Measurements from ENCODE around the gene CAPN10. TPM values are rescaled to one million over a fixed set of nuclear protein-coding genes. Genes with fewer than 3 reads are reported as not detected.

Gene CAPN10
- total RNA-seq, 1 experiment from 2014 or later, result 5.7 TPM

- no peak for DNase-seq (ENCODE audit: low spot score)
Observed at GRCh38 chr2:240589375-240589774, 2.8 kb downstream of the CAPN10 start.

DNA sequence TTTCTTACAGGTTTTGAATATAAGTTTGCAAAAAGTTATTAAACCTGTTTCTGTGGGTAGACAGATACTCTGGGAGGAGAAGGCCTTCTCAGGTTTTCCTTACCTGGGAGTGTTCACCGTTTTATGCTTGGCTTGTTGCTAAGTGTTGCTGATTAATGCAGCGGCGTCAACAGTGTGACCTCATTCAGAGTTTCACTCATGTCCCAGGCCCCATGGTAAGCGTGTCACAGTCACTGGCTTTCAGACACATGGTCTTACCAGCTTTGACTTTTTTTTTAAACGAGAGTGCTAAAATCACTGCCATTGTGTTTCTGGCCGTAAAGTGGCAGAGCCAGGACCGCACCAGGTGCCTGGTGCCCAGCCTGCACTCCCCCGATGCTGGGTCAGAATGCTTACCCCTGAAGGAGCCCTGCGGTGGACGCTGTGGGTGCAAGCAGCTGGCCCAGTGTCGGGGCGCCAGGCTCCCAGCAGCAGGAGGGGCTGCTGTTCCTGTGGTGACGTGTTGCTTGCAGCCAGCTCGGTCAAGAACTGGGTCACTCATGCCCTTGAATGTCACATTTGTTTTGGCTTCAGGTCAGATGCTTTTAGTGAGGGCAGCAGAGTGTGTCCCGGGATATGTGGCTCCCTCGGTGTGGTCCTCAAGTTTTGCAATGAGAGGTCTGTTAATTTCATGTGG, 3.5 kb downstream of the CAPN10 start:
- no peak for DNase-seq (ENCODE audit: low spot score)

- no peak for DNase-seq (ENCODE audit: low spot score)
Observed at GRCh38 chr2:240590681-240591111, 4.2 kb downstream of the CAPN10 start.

DNA sequence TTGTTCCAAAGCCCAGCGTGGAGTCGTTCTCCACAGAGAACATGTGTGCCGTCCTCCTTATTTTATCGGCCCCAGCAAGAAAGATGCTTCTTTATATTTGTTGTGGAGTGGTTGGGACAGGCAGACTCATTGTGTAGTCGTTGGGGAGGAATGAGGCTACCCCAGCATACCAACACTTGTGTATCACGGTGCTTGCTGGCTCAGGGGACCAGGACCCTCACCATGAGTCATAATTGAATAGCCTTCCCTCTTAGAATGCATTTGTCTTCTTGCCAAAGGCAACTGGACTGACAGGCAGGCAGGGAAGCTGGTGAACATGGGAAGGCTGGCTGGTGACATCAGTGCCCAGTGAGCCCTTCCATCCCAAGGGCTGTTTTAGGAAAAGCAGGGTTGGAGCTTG, 4.7 kb downstream of the CAPN10 start:
- DNase-seq (ENCODE audit: low spot score), result no peak

DNA sequence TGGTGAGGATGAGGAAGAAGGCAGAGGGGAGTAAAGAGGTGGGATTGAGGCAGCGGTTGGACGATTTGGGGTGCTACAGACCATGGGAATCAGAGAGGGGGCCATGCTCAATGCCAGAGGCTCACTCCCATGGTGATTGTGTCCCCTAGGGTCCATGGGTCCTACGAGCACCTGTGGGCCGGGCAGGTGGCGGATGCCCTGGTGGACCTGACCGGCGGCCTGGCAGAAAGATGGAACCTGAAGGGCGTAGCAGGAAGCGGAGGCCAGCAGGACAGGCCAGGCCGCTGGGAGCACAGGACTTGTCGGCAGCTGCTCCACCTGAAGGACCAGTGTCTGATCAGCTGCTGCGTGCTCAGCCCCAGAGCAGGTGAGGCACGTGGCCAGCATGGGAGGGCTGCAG, 5.2 kb downstream of the CAPN10 start:
- no peak for DNase-seq (ENCODE audit: low spot score)

GRCh38 chr2:240593026-240593702, 6.6 kb downstream of the CAPN10 start:
- no peak for DNase-seq (ENCODE audit: low spot score)

- DNase-seq (ENCODE audit: low spot score), result no peak
Observed at GRCh38 chr2:240593703-240594451, 7.3 kb downstream of the CAPN10 start.

DNA sequence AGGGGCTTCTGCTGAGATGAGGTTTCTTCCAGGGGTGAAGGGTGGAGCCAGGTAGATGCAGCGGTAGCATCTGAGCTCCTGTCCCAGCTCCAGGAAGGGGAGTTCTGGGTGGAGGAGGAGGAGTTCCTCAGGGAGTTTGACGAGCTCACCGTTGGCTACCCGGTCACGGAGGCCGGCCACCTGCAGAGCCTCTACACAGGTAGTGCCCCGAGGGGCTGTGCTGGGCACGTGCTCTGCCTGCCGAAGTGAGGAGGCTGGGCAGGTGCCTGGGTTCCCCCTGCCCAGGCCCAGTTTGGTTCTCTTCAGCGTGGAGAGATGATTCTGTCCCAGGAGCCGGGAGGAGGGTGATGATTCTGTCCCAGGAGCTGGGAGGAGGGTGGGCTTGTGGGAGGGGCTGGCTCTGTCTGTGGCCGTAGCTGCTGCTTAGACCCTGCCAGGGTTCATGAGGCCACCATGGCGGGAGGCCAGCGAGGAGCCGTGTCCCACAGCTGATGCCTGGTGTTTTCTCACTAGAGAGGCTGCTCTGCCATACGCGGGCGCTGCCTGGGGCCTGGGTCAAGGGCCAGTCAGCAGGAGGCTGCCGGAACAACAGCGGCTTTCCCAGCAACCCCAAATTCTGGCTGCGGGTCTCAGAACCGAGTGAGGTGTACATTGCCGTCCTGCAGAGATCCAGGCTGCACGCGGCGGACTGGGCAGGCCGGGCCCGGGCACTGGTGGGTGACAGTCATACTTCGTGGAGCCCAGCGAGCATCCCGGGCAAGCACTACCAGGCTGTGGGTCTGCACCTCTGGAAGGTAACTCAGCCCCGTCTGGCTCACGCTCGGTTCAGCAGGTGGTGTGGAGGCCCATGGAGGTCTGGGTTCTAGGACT, 8.2 kb downstream of the CAPN10 start:
- no peak for DNase-seq (ENCODE audit: low spot score)

DNA sequence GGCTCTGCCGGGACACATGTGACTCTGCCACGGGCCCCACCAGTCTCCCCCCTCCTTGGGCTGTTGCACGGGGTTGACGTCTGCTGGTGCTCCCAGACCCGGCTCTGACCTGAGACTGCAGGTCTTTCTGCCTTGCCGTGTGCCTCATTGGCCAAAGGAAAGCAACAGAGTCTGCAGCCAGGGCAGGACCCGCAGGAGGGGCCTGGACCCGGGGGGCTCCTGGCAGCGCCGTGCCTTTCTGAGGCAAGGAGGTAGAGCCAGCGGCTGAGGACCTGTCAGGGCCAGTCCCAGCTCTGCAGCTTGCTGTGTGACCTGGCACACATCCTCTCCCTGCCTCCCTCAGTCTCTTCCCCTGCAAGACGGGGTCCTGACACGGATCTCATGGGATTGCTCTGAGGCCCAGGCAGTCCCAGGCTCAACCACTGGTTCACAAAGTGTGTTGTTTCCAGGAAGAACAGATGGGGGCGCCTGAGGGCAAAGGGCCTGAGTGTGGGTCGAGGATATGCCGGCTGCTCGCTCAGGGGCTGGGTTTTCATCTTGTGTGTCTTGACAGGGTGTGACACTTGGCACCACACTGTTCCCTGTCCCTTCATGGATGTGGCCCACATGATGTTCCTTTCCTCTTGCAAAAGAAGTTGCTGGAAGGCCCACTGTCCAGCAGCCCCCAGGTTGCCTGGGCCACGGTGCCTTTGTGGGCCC, 9.0 kb downstream of the CAPN10 start:
- no peak for DNase-seq (ENCODE audit: low spot score)

DNA sequence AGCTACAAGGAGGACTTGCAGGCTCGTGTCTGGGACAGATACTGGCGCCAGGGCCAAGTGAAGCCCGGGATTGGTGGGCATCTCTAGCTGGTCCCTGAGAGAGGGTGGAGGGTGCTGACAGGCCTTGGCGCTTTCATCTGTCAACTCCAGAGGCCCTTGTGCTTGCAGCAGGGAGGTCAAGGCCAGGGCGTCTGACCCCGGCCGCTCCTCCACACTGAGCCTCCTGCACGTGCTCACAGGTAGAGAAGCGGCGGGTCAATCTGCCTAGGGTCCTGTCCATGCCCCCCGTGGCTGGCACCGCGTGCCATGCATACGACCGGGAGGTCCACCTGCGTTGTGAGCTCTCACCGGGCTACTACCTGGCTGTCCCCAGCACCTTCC, 9.5 kb downstream of the CAPN10 start:
- DNase-seq (ENCODE audit: low spot score), result no peak

GRCh38 chr2:240596491-240596931, 10.0 kb downstream of the CAPN10 start:
- no peak for DNase-seq (ENCODE audit: low spot score)

DNA sequence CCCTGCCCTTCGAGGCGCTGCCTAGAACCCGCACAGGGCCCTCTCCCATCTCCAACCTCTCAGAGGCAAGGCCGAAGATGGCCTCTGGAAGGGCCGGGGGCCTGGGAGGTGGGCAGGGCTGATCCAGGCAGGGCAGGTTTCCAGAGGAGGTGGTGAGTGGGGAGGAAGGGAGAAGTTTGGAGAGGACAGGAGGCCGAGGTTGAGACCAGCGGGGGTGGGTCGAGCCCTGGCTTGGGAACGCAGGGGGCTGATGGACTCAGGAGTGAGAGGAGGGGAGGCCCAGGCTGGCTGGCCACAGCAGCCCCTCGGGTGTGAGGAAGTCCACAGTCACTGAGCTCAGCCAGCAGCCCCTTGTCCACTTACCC, 10.5 kb downstream of the CAPN10 start:
- no peak for DNase-seq (ENCODE audit: low spot score)

DNA sequence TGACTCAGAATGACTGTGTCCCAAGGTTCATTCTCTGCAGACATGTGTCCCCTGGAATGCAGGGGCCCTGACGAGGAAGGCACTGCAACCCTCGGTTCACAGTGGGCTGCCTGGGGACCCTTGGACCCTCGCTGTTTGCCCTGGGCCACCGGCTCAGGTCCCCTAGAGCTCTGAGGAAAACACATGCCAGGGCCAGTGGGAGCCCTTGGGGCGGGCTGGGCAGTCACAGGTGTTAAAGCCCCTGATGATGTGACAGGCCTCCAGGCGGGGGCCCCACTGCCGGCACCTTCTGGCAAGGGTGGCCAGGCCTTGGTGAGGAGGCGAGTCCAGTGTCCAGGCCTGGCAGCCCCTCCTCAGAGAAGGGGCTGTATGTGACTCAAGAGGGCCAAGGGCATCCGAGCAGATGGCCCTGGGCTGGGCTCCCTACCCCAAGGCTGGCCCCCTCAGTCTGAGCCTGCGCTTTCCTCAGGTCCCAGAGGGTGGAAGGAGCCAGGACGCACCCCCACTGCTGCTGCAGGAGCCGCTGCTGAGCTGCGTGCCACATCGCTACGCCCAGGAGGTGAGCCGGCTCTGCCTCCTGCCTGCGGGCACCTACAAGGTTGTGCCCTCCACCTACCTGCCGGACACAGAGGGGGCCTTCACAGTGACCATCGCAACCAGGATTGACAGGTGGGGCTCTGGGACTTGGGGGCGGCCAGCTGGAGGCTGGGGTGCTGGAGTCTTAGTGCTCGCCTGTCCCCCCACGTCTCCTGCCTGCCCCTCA, 11.1 kb downstream of the CAPN10 start:
- DNase-seq (ENCODE audit: low spot score), result no peak

GRCh38 chr2:240598311-240598911, 11.9 kb downstream of the CAPN10 start:
- DNase-seq (ENCODE audit: low spot score), result no peak

DNA sequence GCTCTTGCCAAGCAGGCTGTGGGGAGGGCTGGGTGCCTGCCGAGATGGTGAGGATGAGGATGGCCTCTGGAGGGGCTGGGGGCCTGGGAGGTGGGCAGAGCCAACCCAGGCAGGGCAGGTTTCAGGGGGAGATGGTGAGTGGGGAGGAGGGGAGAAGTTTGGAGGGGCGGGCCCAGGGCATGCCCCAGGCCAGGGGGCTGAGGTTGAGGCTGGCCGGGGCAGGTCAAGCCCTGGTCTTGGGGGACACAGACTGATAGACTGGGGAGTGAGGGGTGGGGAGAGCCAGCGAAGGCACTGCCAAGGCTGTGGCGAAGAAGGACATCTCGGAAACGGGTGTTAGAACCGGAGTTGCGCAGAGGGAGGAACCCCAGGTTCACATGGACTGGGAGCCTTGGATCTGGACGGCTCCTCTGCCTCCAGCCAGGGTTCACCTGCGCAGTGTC, 12.6 kb downstream of the CAPN10 start:
- DNase-seq (ENCODE audit: low spot score), result no peak

DNA sequence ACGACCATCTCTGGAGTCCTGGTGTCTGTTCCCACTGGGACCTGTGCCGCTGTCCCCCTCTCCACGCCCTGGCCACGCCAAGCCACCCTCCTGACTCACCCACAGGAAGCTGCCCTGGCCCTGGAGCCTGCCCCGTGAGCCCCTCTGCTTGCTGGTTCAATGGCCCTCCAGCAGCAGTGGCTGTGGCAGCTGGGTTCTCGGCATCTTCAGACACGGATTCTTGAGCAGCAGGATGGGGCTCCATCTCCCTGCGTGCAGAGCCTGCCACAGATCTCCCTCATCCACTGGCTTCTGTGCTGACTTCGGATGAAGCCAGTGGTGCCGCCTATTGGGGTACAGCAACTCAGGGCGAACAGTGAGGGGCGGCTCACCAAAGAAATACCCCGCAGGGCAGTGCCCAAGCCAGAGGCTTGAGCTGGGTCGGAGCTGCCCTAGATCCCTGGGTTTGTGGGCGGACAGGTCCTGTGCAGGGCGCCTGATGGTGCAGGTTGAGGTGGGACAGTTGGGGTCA, 14.0 kb downstream of the CAPN10 start:
- DNase-seq (ENCODE audit: low spot score), result no peak

GRCh38 chr2:240601061-240601830, 14.7 kb downstream of the CAPN10 start:
- no peak for DNase-seq (ENCODE audit: low spot score)

GRCh38 chr2:240601831-240602160, 15.3 kb downstream of the CAPN10 start:
- no peak for DNase-seq (ENCODE audit: low spot score)
